Measurements from ENCODE around the gene OSBPL10.
A peak's percentile ranks its signal among the peaks of the same experiment; 100 is the strongest.
"Not testable (repeated sequence)": the region's sequence is repeated elsewhere in the genome, so short reads cannot be mapped to it uniquely, and the experiment has no call there.

OSBPL10 gene, protein sequence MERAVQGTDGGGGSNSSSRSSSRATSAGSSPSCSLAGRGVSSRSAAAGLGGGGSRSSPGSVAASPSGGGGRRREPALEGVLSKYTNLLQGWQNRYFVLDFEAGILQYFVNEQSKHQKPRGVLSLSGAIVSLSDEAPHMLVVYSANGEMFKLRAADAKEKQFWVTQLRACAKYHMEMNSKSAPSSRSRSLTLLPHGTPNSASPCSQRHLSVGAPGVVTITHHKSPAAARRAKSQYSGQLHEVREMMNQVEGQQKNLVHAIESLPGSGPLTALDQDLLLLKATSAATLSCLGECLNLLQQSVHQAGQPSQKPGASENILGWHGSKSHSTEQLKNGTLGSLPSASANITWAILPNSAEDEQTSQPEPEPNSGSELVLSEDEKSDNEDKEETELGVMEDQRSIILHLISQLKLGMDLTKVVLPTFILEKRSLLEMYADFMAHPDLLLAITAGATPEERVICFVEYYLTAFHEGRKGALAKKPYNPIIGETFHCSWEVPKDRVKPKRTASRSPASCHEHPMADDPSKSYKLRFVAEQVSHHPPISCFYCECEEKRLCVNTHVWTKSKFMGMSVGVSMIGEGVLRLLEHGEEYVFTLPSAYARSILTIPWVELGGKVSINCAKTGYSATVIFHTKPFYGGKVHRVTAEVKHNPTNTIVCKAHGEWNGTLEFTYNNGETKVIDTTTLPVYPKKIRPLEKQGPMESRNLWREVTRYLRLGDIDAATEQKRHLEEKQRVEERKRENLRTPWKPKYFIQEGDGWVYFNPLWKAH

DNA sequence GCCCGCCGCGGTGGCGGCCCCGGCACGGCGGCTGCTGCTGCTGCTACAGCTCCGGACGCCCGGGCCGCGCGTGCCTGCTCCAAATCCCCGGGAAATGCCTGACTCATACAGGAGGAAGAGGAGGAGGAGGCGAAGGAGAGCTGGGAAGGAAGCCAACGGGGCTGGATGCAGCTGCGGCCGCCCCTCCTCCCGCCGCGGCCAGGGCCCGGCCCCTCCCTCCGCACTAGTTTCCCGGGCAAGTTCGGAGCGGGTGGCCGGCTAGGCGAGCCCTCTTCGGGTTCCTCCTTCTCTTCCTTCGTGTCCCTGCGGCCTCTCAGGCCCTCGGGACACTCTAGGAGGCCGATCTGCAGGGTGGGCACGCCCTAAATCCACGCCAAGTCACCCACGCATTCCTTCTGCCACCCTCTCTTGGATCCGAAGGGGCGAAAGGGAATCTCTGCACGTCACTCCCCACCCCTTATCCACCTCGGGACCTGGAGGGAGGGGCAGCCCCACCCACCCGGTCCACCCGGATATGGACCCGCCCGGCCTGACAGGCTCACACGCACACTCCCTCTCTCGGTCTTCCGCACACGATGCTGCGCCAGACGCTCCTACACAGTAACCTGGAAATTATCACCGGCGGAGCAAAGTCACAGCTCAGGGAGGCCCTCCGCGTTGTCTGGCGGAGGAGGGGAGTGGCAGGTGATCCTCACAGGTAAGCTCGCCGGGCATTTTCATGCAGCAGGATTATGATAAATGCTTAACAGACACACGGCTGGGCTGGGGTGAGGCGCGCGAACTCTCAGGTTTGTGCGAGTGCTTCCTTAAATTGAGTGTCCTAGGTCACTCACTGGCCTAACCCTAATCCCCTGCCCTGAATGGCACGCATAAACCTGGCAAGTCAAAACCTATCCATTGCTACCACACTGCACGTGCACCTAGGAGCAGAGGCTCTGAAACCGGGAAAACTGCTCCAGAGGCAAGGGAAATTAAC is at the start of gene OSBPL10, which contains the start of gene ZNF860:
TSS of gene OSBPL10 (minus strand) at position 57 of the 976 bp plus-strand sequence. CDS start 83 bp downstream, outside the sequence.
TSS of gene ZNF860 (plus strand) at position 545 of the 976 bp plus-strand sequence. CDS start 7,330 bp downstream, outside the sequence.
- DNase-seq = peak; percentile 22

DNA sequence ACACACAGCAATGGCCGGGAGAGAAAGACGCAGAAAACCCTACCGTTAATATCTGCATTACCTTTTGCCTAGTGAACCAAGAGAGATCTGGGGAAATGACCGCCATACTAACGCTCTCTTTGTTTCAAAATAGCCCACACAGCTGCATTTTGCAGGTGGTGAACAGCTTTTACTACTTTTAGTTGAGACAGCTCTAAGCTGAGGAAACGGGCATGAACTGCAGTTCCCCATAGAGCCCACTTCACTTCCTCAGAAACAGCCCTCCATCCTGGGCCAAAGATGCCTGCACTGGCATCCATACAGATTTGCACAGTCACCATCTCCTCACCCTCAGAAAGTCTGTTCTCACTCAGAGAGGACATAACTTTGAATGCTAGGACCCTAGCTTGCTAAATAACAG is 45.5 kb upstream of the OSBPL10 start:
- DNase-seq = no peak

DNA sequence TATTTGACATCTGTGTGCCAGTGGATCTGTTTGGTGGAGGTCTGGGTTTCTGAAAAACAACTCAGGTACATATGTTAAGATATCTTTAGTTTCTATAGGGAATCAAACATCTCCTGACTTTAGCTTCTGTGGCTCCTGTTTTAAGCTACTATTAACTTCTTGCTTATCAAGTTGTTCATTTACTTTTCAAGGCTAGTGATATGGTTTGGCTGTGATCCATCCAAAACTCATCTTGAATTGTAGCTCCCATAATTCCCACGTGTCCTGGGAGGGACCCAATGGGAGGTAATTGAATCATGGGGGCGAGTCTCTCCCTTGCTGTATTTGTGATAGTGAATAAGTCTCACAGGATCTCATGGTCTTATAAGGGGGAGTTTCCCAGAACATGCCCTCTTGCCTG is 41.9 kb upstream of the OSBPL10 start:
- no peak for DNase-seq

DNA sequence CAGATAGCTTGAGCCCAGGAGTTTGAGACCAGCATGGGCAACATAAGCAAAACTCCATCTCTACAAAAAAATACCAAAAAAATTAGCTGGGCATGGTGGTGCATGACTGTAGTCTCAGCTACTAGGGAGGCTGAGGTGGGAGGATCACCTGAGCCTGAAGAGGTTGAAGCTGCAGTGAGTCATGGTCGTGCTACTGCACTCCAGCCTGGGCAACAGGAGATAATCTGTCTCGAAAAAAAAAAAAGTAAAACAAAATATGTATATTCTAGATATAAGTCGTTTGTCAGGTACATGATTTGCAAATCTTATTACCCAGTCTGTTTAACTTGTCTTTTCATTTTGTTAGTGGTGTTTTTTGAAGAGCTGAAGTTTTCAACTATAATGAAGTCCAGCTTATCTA is 40.7 kb upstream of the OSBPL10 start:
- DNase-seq = no peak

DNA sequence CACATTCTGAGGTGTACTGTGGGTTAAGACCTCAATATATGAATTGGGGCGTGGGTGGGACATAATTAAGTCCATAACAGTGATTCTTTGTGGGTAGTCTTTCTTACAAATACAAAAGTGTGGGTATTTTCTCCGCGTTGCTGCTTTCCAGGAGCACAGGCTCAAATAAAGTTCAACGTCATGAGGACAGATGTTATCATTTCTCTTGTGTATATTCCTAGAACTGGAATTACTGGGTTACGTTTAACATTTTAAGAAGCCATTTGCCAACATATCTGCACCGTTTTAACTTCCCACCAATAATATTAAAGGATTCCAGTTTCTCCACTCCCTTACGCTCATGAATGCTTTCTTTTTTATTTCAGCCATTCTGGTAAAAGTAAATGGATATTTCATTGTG is 40.1 kb upstream of the OSBPL10 start:
- no peak for DNase-seq

DNA sequence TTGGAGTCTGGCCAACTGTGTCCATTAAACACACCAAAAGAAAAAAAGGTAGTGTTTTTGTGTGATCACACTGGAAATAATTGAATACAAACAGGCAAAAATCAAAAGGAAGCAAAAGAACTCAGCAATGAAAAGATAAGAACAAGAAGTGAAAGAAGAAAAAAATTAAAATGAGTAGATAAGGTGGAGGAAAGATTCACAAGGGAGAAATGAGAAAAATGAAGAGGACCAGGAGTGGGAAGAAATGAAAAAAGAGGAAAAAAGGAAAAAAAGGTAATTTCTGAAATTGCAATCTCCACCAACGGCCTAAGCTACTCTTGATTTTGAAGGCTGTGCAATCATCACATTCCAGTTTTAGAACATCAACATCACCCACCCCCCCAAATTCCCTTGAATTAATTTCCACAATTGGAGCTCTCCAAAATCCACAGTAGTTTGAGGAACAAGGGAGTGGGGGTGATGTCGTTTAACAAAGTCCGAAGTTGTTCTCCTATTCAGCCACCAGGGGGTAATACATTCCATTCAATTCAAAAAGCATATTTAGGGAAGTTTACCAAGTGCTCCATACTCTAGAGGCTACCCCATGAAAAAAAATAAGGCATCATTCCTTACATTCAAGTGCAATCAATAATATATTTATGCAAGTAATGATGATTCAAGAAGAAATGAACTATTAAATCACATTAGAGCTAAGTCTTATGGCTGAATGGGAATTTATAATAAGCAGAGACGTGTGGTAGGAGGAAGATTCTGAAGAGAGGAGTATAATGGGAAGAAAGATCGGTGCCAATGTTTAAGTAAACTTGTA is 37.9 kb upstream of the OSBPL10 start:
- DNase-seq = no peak

DNA sequence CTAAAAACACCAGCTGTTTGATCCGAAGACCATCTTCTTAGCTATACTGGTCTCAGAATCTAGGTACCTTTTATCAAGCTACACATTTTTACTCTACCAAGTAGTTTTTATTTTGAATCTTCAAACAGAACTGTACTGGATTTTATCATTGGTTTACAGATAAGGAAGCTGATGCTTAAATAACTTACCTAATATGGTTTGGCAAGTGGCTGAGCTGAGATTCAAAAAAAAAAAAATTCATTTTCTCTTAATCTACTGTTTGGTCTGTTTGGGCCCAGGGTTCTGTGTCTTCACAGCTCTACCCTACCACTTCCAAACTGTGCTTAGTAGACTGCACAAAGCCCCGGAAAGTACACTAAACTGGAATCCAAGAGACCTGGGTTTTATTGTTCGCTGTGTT is 36.2 kb upstream of the OSBPL10 start:
- DNase-seq = no peak

DNA sequence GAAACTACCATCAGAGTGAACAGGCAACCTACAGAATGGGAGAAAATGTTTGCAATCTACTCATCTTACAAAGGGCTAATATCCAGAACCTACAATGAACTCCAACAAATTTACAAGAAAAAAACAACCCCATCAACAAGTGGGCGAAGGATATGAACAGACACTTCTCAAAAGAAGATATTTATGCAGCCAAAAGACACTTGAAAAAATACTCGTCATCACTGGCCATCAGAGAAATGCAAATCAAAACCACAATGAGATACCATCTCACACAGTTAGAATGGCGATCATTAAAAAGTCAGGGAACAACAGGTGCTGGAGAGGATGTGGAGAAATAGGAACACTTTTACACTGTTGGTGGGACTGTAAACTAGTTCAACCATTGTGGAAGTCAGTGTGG is 34.6 kb upstream of the OSBPL10 start:
- not testable (repeated sequence) for DNase-seq

DNA sequence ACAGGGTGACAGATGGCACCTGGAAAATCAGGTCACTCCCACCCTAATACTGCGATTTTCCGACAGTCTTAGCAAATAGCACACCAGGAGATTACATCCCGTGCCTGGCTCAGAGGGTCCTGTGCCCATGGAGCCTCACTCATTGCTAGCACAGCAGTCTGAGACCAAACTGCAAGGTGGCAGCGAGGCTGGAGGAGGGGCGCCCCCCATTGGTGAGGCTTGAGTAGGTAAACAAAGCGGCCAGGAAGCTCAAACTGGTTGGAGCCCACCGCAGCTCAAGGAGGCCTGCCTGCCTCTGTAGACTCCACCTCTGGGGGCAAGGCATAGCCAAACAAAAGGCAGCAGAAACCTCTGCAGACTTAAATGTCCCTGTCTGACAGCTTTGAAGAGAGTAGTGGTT is 29.6 kb upstream of the OSBPL10 start:
- not testable (repeated sequence) for DNase-seq

DNA sequence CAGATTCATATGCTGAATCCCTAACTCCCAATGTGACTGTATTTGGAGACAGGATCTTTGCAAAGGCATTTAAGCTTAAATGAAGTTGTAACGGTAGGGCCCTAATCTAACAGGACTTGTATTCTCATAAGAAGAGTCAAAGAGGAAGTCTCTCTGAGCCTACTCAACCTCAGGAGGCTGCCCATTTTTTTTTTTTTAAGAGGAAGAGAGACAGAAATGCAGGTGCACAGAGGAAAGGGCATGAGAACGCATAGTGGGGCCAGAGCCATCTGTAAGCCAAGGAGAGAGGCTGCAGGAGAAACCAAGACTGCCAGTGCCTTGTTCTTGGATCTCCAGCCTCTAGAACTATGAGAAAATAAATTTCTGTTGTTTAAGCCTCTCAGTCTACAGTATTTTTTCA is 28.9 kb upstream of the OSBPL10 start:
- DNase-seq = no peak

DNA sequence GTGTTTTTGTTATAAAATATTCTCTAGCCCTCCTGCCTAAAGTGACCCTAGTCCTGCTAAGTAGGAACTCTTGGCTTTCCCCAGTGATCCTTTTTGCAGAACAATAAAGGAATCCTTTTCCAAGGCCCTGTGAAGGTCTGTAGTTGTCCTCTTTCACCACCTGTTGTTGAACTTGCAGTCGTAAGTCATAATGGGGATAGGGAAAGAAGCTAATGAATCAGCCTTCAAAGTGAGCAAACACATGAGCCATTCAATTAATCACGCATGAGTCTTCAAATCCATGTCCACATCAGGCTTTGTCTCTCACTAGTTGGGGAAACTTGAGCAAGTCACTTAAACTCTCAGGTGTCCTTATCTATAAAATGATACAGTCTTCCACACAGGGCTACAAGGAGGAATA is 28.0 kb upstream of the OSBPL10 start:
- DNase-seq = no peak

DNA sequence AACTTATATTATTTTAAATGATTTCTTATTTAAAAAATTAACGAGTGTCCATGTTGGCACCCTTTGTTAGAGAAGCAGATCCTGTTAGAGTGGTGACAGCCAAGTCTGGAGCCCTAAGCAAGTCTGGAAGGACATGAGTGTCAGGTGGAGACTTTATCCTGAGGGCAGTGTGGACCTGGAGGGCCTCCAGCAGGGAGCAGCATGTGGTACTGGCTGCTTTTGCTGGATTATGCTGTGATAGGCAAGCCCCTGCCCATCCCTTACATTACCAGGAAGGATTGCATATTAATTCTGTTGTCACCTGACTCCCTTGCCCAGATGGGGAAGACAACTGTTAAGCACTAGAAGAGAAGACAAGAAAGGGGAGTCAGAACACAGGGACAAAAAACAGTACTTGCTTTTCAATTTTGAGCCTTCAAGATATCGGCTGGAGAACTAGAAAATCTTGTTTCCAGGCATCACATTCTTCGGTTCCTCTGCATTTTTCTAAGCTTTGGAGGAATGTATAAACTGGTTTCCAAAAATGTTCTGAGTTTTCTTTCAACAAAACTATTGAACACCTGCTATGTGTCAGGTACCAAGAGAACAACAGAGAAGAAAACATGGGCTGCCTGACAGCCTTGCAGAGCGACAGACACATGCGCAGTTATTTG is 23.2 kb upstream of the OSBPL10 start:
- no peak for DNase-seq

DNA sequence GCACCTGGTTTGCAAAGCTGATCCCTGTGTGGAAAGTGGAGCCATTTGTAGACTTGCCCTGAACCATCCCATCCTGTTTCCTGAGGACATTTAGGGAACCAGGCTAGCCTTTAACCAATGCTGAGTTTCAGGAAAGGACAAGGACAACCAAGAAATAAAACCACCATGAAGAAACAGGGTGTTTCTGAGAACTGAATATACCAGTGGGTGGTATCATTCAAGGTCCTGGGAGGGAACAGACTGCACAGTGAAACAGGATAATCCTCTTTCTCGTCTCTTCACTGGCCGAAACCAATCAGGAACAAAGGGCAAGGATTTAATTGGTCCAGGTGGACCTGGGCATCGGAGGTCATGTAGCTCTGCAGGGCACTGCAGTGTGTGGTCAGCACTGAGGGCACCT is 22.3 kb upstream of the OSBPL10 start:
- no peak for DNase-seq

DNA sequence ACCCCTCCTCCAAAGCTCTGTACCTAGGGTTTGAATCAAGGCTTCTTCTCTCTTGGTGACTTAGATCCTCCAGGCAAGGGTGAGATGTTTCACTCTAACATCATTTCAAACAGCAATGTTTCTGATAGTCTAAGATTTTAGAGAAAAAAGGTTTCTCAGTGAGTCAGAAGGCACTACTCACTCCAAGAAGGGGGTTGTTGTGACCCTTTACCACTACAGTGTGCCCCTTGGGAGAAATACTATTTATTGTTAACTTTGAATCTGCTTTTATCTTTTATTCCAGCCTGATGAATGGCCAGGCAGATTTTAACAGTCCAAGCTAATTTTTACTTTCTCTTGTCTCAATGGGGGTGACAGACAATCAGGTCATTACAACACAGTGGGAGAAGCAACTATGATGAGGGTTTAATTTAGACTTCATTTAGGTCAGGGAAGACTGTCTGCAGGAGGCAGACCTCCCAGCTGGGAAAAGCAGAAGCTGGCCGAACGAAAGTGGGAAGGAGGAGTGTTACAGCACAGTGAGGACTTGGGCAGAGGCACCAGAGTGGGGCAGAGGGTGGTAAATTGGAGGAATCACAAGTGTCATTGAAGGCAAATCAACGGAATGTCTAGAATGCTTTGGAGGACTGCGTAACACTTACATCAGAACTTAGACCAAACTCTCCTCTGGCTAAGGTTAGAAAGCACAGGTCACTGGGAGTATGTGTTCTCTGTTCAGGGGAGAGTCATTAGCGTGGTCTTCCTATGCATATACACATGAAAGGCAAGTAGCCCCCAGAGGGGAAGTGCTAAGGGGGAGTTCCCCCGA is 21.7 kb upstream of the OSBPL10 start:
- DNase-seq = no peak

DNA sequence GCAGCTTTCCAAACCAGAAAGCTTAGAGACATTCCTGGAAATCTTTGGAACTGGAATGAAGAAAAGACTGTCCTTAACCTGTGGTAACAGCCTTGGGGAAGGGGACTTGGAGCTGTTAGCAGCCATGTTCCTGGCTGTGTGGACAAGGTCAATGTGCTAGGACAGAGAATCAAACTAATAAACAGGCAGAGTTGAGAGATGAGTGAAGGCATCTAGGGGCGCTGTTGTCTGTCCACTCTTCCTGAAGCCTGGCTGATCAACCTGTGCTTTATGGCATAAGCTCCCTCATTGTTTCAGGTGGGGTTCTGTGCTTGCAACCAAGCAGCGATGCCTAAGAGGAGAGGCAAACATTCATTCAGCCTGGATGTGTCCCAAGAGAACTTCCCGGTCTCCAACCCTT is 19.8 kb upstream of the OSBPL10 start:
- DNase-seq = no peak

DNA sequence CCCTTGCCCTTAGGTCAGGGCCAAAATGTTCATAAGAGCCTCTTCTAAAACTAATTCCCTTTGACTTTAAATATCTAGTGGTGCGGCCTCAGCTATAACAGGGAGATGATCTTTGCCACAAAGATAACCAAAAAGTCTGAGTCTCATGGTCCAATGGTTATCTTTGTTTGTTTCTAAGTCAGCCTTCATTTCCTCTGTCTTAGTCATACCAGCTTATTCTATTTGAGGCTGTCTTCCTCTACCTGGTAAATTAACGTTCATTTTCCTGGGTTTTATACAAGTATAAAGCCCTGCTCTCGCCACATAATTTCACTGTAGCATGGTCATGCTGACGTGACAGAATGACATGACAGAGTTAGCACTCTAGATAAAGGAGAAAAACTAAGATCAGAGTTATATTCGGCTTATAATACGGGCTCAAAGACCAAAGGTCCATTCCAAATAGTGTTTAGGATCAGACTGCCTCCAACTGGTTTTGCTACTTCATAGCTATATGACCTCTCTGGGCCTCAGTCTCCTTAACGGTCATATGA is 18.9 kb upstream of the OSBPL10 start:
- no peak for DNase-seq

DNA sequence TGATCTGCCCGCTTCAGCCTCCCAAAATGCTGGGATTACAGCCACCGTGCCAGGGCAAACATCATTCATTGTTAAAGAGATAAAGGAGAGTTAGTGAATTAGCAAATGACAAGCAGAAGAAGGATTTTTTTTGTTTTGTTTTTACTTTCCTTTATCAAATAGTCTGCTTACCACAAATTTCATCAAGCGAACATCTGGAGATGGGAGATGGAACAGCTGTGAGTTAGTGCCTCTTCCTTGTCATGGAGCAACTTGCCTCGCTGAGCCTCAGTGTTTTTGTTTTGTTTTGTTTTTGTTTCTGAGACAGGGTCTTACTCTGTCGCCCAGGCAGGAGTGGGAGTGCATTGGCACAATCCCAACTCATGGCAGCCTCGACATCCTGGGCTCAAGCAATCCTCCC is 16.4 kb upstream of the OSBPL10 start:
- DNase-seq = no peak

DNA sequence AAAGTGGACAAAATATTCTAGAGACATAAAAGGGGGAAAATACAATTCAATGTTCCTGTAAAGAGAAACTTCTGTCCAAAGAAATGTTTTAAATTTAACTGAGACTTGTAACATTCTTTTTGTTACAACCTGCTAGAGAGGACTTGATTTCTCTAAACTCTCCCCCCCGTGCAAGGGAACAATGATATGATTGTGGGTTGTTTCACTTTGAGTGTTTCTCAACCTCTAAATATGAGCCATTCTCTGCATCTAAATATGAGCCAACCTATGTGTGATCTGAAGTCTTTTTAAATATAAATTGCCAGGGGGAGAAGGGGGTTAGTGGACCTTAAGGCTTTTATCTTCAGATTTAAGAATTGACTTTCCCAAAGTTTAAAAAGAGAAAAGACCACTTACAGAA is 15.1 kb upstream of the OSBPL10 start:
- DNase-seq = no peak

DNA sequence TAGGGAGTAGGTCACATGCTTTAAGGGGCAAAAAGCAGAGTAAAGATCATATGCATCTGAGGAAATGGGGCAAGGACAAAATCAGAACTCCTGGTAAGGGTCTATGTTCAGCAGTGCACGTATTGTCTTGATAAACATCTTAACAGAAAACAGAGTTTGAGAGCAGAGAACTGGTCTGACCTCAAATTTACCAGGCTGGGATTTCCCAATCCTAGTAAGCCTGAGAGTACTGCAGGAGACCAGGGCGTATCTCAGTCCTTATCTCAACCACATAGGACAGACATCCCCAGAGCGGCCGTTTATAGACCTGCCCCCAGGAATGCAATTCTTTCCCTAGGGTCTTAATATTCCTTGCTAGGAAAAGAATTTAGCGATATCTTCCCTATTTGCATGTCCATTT is 14.0 kb upstream of the OSBPL10 start:
- DNase-seq = not testable (repeated sequence)

DNA sequence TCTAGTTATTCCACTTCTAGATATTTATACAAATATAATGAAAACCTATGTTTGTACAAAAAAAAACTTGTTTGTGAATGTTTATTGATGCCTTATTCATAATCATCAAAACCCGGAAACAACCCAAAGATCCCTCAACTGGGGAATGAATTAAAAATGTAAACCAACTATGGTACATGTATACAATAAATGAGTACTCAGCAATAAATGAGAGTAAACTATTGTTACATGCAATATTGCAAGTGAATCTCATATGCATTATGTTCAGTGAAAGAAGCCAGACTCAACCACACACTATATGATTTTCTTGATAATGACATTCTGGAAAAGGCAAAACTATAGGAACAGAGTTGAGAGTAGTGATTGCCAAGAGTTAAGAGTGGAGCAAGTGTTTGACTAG is 12.8 kb upstream of the OSBPL10 start:
- DNase-seq = no peak

Data from CD4-positive, alpha-beta T cell treated with Interleukin-15 for 1 hour (primary cell).